Breast epithelium (tissue), 3 donors: Measurements from ENCODE around the gene AP2A1.

Experiments used
- CTCF ChIP-seq, 3 donors: fragments of 450-650 bp; IDR thresholded peaks; one replicate each; pipeline ENCODE4 v1.5.1; 2016 to 2017; ENCODE audit warnings: antibody characterized with exemption in 3 of 3, mild to moderate bottlenecking in 3 of 3, moderate library complexity in 3 of 3
- POLR2A ChIP-seq: fragments of 450-650 bp; IDR thresholded peaks from one replicate; pipeline ENCODE4 v1.6.1; 2016; ENCODE audit warnings: antibody characterized with exemption, mild to moderate bottlenecking, moderate library complexity
- POLR2AphosphoS5 ChIP-seq, 3 donors: sonication (generic); formaldehyde crosslinking; IDR thresholded peaks; one replicate each; pipeline ENCODE4 v1.6.1; 2017; ENCODE audit warnings: antibody characterized with exemption in 3 of 3

GRCh38 chr19:49827034-49827433, 60.2 kb downstream of the AP2A1 start:
- no peak for TF ChIP-seq CTCF (IDR thresholded peaks at IDR 0.05)
- TF ChIP-seq POLR2A = no peak
- TF ChIP-seq POLR2AphosphoS5 (IDR thresholded peaks at IDR 0.05) = no peak
